GM21423 (cell line): Measurements from ENCODE around the gene SLC47A2.
"Not testable (repeated sequence)": the region's sequence is repeated elsewhere in the genome, so short reads cannot be mapped to it uniquely, and the experiment has no call there.

ENCODE experiments used
- ATAC-seq: cut with Tn5 transposase; IDR thresholded peaks from one replicate; pipeline ENCODE4 v1.9.1; 2021; ENCODE audit warnings: mild to moderate bottlenecking, moderate library complexity; ENCODE audit not compliant: unreplicated experiment

Gene SLC47A2

DNA sequence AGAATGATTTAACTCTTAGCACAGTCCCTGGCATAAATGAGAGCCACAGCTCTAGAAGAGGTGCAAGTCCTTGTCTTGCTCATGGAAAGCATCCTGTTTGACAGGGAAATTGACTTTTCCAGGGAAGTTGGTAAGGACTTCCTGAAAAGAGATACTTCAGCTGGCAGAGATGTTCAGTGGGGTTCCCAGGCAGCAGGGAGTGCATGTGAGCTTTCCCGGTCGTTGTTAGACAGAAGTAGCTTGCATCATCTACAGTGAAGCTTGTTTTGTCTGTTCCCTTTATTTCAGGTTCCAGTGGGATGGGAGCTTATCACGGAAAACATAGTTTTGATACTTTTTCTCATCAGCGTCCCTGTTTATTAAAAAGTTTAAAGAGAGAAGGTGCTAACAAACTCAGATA lies 45.0 kb downstream of the SLC47A2 start:
- ATAC-seq: no peak

GRCh38 chr17:19670908-19671307 lies 45.5 kb downstream of the SLC47A2 start:
- no peak for ATAC-seq

DNA sequence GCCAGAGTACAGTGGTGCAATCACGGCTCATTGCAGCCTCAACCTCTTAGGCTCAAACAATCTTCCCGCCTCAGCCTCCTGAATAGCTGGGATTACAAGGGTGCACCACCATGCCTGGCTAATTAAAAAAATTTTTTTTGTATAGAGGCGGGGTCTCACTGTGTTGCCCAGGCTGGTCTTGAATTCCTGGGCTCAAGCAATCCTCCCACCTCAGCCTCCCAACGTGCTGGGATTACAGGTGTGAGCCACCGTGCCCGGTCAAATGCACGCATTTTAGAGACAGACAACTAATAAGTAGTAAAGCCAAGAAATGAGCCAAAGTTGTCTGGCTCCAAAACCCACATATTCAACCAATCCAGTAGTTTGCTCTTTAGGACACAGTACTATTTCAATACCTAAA lies 46.7 kb downstream of the SLC47A2 start:
- not testable (repeated sequence) for ATAC-seq

DNA sequence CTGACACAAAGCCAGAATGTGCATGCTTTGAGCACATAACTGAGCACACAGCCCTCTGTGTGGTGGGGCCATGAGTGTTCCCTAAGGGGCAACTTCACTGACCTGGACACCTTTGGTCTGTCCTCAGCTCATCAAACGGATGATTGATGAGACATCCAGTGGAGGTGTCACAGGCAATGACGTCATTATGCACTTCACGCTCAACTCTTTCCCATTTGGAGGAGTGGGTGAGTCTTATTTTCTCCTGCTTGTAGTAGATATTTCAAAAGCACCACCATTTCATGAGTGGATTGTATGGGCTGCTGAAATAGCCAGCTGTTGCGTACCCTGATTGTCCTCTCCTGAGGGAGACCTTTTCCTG lies 51.6 kb downstream of the SLC47A2 start:
- no peak for ATAC-seq

GRCh38 chr17:19664136-19664820 lies 52.1 kb downstream of the SLC47A2 start:
- no peak for ATAC-seq

GRCh38 chr17:19663097-19663496 lies 53.3 kb downstream of the SLC47A2 start:
- ATAC-seq: no peak

- no peak for ATAC-seq
These were observed 55.3 kb downstream of the SLC47A2 start for GRCh38 chr17:19661121-19661520.

DNA sequence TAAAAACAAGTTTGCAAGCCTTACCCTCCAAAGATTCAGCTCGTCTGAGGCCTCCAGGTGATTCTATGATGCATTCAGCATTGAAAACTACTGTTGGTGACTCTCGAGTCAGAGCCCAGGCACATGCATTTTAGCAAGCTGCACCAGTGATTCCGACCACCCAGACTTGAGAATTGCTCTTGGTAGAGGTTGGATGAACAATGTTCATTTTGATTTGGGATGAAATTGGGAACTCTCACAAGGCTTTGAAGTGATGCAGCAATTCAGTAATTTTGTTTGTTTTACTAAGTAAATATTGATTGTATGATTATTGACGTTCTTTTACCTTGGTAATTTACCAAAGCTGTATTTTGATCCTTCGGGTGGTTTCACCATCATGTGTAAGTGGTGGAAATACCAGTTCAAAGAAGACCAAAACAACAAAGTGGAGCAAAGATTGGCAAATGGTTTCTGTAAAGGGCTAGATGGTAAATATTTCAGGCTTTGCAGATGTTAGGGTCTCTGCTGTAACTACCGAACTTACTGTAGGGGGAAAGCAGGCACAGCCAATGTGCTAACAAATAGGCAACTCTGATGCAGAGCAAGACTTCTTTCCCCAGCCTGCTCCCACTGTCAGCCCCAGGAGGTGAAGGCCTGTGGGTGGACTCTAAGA lies 56.0 kb downstream of the SLC47A2 start:
- no peak for ATAC-seq

DNA sequence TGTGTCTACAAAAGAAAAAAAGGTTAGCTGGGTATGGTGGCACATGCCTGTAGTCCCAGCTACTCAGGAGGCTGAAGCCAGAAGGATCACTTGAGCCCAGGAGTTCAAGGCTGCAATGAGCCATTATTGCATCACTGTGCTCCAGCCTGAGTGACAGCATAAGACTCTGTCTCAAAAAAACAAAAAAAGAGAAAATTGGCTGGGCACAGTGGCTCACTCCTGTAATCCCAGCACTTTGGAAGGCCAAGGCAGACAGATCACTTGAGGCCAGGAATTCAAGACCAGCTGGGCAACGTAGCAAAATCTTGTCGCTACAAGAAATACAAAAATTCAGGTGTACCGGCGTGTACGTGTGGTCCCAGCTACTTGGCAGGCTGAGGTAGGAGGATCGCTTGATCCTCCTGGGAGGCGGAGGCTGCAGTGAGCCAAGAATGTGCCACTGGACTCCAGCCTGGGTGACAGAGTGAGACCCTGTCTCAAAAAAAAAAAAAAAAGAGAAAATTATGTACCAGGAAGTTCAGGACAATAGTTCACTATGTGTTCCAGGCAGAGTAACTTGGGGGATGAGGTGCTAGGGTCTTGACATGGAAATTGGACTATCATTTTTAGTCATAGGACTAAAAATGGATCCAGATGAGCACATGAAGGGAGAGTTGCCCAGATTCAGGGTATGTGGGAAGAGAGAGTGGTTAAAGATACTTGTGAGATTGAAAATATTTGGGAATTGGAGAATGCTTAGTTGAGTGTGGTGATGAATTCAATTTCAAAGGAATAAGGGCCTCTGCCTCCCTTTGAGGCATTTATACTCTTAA lies 56.8 kb downstream of the SLC47A2 start:
- ATAC-seq: no peak

GRCh38 chr17:19656851-19657581 lies 59.4 kb downstream of the SLC47A2 start:
- no peak for ATAC-seq

DNA sequence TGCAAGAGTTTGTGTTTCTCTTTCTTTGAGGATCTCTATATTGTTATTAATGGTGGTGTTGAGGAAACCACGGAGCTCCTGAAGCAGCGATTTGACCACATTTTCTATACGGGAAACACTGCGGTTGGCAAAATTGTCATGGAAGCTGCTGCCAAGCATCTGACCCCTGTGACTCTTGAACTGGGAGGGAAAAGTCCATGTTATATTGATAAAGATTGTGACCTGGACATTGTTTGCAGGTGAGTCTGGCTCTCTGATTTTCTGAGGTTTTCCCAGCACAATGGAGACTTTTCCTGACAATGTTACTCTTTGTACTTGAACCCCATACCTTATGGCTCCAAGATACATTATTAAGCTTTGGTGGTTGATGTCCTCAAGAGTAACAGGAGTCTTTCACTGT lies 60.0 kb downstream of the SLC47A2 start:
- no peak for ATAC-seq

GRCh38 chr17:19654896-19655295 lies 61.5 kb downstream of the SLC47A2 start:
- no peak for ATAC-seq

DNA sequence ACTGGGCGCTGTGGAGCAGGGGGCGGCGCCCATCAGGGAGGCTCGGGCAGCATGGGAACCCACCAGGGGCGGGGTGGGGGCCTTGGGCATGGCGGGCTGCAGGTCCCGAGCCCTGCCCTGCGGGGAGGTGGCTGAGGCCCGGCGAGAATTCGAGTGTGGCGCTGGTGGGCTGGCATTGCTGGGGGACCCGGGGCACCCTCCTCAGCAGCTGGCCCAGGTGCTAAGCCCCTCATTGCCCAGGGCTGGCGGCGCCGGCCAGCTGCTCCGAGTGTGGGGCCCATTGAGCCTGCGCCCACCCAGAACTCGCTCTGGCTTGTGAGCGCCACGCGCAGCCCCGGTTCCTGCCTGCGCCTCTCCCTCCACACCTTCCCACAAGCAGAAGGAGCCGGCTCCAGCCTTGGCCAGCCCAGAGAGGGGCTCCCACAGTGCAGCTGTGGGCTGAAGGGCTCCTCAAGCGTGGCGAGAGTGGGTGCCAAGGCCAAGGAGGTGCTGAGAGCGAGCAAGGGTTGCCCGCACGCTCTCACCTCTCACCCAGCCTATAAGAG lies 62.0 kb downstream of the SLC47A2 start:
- no peak for ATAC-seq

GRCh38 chr17:19652595-19652994 lies 63.8 kb downstream of the SLC47A2 start:
- no peak for ATAC-seq

- no peak for ATAC-seq
These were observed 64.7 kb downstream of the SLC47A2 start for GRCh38 chr17:19651451-19652238.

DNA sequence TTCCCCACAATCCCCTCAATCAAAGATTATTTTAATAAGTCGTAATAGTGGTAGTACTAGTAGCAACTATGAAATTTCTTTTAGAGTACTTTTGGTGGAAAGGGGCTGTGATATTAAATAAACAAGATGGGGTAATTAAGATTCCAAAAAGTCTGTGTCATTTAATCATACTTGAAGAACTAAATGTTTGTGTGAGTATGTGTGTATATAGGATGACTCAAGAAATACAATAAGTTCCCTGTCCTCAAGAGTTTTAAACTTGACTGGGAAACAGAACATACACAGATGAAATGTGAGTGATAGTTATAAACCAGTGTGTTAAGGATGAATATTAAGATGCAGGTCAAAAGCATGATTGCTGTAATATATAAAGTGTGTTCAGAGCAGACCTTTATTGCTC lies 65.6 kb downstream of the SLC47A2 start:
- ATAC-seq: no peak

GRCh38 chr17:19649274-19649541 lies 67.2 kb downstream of the SLC47A2 start:
- ATAC-seq: no peak

DNA sequence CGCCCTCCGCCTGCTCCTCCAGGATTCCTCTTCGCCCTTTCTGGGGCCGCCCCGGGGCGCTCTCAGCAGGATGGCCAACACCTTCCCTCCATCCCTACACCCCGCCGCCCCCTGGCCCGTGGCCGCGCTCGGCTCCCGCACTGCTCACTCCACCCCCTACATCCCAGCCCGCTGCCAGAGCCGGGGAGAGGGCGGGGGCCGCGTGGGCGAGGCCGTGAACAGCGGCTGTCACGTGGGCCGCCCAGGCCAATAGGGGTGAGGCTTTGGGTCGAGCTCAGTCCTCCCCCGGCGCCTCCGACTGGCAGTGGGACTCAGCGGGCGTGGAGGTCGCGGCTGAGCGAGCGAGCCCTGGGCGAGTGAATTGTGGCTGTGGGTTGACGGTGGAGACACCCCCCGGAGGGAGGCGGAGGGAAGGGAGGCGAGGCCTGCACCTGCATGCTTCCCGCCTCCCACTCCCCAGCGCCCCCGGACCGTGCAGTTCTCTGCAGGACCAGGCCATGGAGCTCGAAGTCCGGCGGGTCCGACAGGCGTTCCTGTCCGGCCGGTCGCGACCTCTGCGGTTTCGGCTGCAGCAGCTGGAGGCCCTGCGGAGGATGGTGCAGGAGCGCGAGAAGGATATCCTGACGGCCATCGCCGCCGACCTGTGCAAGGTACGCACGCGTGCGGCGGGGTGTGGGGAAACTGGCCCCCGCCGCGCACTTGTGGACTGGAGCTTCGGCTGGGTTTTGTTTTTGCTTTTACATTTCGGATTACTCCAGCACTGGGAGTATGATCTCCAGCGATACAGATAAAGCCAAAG lies 67.7 kb downstream of the SLC47A2 start, which contains the start of gene ALDH3A2:
TSS of gene ALDH3A2 (plus strand) at position 277 of the 799 bp plus-strand sequence. CDS start at position 498, 221 bp downstream.
- ATAC-seq: peak; percentile 90

- ATAC-seq: peak; percentile 24
These were observed 68.5 kb downstream of the SLC47A2 start for GRCh38 chr17:19647697-19648474.
